SH-SY5Y (cell line): Measurements from ENCODE around the gene NPS.

Source experiments
- GATA2 ChIP-seq: IDR thresholded peaks from 2 replicates; pipeline ENCODE4 v1.6.1; 2011; ENCODE audit warnings: mild to moderate bottlenecking, low read depth, low read length
- GATA3 ChIP-seq: IDR thresholded peaks from 2 replicates; pipeline ENCODE4 v1.6.1; 2011; ENCODE audit warnings: low read depth, mild to moderate bottlenecking, low read length, moderate library complexity

DNA sequence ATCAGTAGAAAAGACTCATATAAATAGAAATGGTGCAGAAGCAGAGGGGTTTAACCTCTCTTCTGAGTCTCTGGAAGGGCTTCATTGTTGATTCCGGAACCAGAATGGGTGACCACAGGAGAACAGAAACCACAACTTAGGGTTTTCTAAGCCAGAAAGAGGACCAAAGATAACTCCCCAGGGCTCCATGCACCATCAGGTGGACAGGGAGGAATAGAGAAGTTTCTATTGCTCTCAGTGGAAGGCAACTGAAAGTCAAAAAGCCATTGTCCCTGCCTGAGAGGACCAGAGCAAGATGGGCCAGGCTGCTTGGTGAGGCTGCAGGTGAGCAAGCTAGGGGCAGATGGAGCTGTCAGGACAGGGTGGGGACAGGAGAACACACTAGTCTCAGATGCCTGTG, 14.6 kb upstream of the NPS start:
- TF ChIP-seq GATA2 = no peak
- TF ChIP-seq GATA3 = no peak
